H1 (cell line): ENCODE measurements around the gene PLEKHG3. TPM values are rescaled to one million over a fixed set of nuclear protein-coding genes. Genes with fewer than 3 reads are reported as not detected.

ENCODE experiments used
- CTCF ChIA-PET: fragments of 300-600 bp; sonication (Branson Sonifier 250); formaldehyde crosslinking; loops from one replicate; lab custom pipeline; 2021; ENCODE audit not compliant: partially characterized antibody; lab: Charles Lee
- POLR2A ChIA-PET: fragments of 300-600 bp; sonication (Branson Sonifier 250); formaldehyde crosslinking; loops from one replicate; lab custom pipeline; 2021; ENCODE audit warnings: inconsistent platforms; ENCODE audit not compliant: partially characterized antibody; lab: Charles Lee
- DNase-seq, 2 experiments: peaks; one replicate each; pipeline versions ENCODE4 v3.0.0 to v3.0.0-alpha.2; 2010 to 2022; ENCODE audit warnings: low spot score in 2 of 2, low read depth in 1 of 2, mixed read lengths in 1 of 2
- FAIRE-seq: peaks from 2 replicates; lab custom pipeline; 2011; peaks lifted over from hg19 to GRCh38; lab: Jason Lieb, UNC
- H2AFZ ChIP-seq: 2 replicates; pipeline ENCODE4 v1.8.1; 2012; ENCODE audit warnings: low read length, inconsistent platforms
- H2AK5ac ChIP-seq: 2 replicates; pipeline ENCODE4 v1.6.1; 2013; ENCODE audit warnings: low read depth, low read length
- H2BK120ac ChIP-seq: replicated peaks from 2 replicates; pipeline ENCODE3; 2013; ENCODE audit warnings: low read depth, low read length, inconsistent platforms
- H2BK12ac ChIP-seq: 2 replicates; pipeline ENCODE4 v1.6.1; 2013; ENCODE audit warnings: low read depth, low read length
- H2BK15ac ChIP-seq: 2 replicates; pipeline ENCODE4 v1.6.1; 2013; ENCODE audit warnings: low read length
- H2BK20ac ChIP-seq: 2 replicates; pipeline ENCODE4 v1.6.1; 2013; ENCODE audit warnings: low read length
- H2BK5ac ChIP-seq: 2 replicates; pipeline ENCODE4 v1.6.1; 2013; ENCODE audit warnings: low read depth, low read length
- H3K14ac ChIP-seq: 2 replicates; pipeline ENCODE4 v1.6.1; 2013; ENCODE audit warnings: inconsistent platforms; ENCODE audit not compliant: insufficient read length
- H3K18ac ChIP-seq: 2 replicates; pipeline ENCODE4 v1.6.1; 2013; ENCODE audit warnings: low read length; ENCODE audit errors: extremely low read depth
- H3K23ac ChIP-seq: 2 replicates; pipeline ENCODE4 v1.6.1; 2013; ENCODE audit warnings: inconsistent platforms; ENCODE audit not compliant: insufficient read length
- H3K23me2 ChIP-seq: 2 replicates; pipeline ENCODE4 v1.6.1; 2013; ENCODE audit warnings: low read depth, low read length
- H3K27ac ChIP-seq: 2 replicates; pipeline ENCODE4 v1.6.1; 2011; ENCODE audit warnings: low read depth, low read length, inconsistent platforms
- H3K27me3 ChIP-seq, 4 experiments: replicated peaks in 1 of 4; 1 replicate in 1 of 4; 2 replicates in 3 of 4; pipeline versions ENCODE4 v1.6.1 to v1.8.1; 2011 to 2013; ENCODE audit warnings: low read length in 3 of 4, mild to moderate bottlenecking in 3 of 4, inconsistent platforms in 2 of 4, mixed read lengths in 2 of 4, moderate library complexity in 1 of 4; ENCODE audit not compliant: control insufficient read depth in 3 of 4, insufficient read depth in 3 of 4; ENCODE audit errors: extremely low read depth in 1 of 4
- H3K36me3 ChIP-seq, 4 experiments: 2 replicates each; pipeline versions ENCODE4 v1.6.1 to v1.8.1; 2011 to 2013; ENCODE audit warnings: mild to moderate bottlenecking in 4 of 4, low read length in 3 of 4, moderate library complexity in 2 of 4, control low read depth in 1 of 4, inconsistent platforms in 1 of 4; ENCODE audit not compliant: insufficient read depth in 4 of 4, control insufficient read depth in 2 of 4
- H3K4ac ChIP-seq: replicated peaks from 2 replicates; pipeline ENCODE3; 2013; ENCODE audit warnings: low read length, low read depth, mixed read lengths, inconsistent platforms; ENCODE audit not compliant: insufficient read length
- H3K4me1 ChIP-seq, 4 experiments: replicated peaks in 1 of 4; 1 replicate in 1 of 4; 2 replicates in 3 of 4; pipeline versions ENCODE4 v1.6.1 to v1.8.1; 2011 to 2013; ENCODE audit warnings: low read length in 3 of 4, inconsistent platforms in 2 of 4, mixed read lengths in 1 of 4; ENCODE audit not compliant: insufficient read depth in 4 of 4, control insufficient read depth in 3 of 4
- H3K4me2 ChIP-seq, 2 experiments: 2 replicates each; pipeline versions ENCODE4 v1.6.1 to v1.8.1; 2011 to 2013; ENCODE audit warnings: low read depth in 2 of 2, low read length in 2 of 2, control low read depth in 1 of 2, inconsistent platforms in 1 of 2, mild to moderate bottlenecking in 1 of 2; ENCODE audit not compliant: insufficient read depth in 1 of 2
- H3K4me3 ChIP-seq, 4 experiments: fragments of 200-600, 300-600 bp in 1 of 4; sonication (generic), shearing (Covaris generic), sonication (Bioruptor Twin) in 1 of 4; 2 replicates each; pipeline versions ENCODE4 v1.5.1 to v1.8.1; 2011 to 2016; ENCODE audit warnings: low read length in 4 of 4, low read depth in 3 of 4, control low read depth in 2 of 4, inconsistent platforms in 2 of 4, mild to moderate bottlenecking in 2 of 4, mixed read lengths in 1 of 4, moderate library complexity in 1 of 4; ENCODE audit not compliant: insufficient read depth in 2 of 4; ENCODE audit errors: extremely low read depth in 1 of 4
- H3K56ac ChIP-seq: replicated peaks from 2 replicates; pipeline ENCODE3; 2013; ENCODE audit warnings: low read depth, mild to moderate bottlenecking, mixed read lengths, low read length, inconsistent platforms; ENCODE audit not compliant: insufficient read length
- H3K79me1 ChIP-seq: 2 replicates; pipeline ENCODE4 v1.6.1; 2013; ENCODE audit warnings: low read depth, low read length, control low read depth
- H3K79me2 ChIP-seq, 2 experiments: 2 replicates each; pipeline versions ENCODE4 v1.6.1 to v1.8.1; 2012 to 2013; ENCODE audit warnings: low read length in 2 of 2, mild to moderate bottlenecking in 2 of 2, inconsistent platforms in 1 of 2; ENCODE audit not compliant: insufficient read depth in 2 of 2, control insufficient read depth in 1 of 2
- H3K9ac ChIP-seq, 4 experiments: replicated peaks in 1 of 4; 1 replicate in 1 of 4; 2 replicates in 3 of 4; pipeline versions ENCODE4 v1.6.1 to v1.8.1; 2011 to 2013; ENCODE audit warnings: low read depth in 3 of 4, low read length in 3 of 4, control low read depth in 2 of 4, mild to moderate bottlenecking in 2 of 4, moderate library complexity in 2 of 4, inconsistent platforms in 1 of 4; ENCODE audit errors: extremely low read depth in 1 of 4
- H3K9me3 ChIP-seq, 2 experiments: 2 replicates each; pipeline versions ENCODE4 v1.6.1 to v1.8.1; 2012 to 2013; ENCODE audit warnings: mild to moderate bottlenecking in 2 of 2, moderate library complexity in 2 of 2, control low read depth in 1 of 2, inconsistent platforms in 1 of 2, low read depth in 1 of 2, low read length in 1 of 2, mixed read lengths in 1 of 2; ENCODE audit not compliant: insufficient read depth in 2 of 2
- H4K20me1 ChIP-seq, 2 experiments: replicated peaks in 1 of 2; 2 replicates each; pipeline versions ENCODE3 to v1.8.1; 2011 to 2013; ENCODE audit warnings: inconsistent platforms in 2 of 2, low read length in 2 of 2, mild to moderate bottlenecking in 1 of 2; ENCODE audit not compliant: insufficient read depth in 2 of 2, control insufficient read depth in 1 of 2
- H4K5ac ChIP-seq: 2 replicates; pipeline ENCODE4 v1.6.1; 2013; ENCODE audit warnings: low read length, low read depth, mixed read lengths, inconsistent platforms; ENCODE audit not compliant: insufficient read length
- H4K8ac ChIP-seq: 2 replicates; pipeline ENCODE4 v1.8.0; 2013; ENCODE audit warnings: mild to moderate bottlenecking, moderate library complexity, low read length, inconsistent platforms; ENCODE audit not compliant: insufficient read depth; ENCODE audit errors: extremely low read depth
- H4K91ac ChIP-seq: replicated peaks from 2 replicates; pipeline ENCODE3; 2013; ENCODE audit warnings: low read length, mixed read lengths, inconsistent platforms; ENCODE audit not compliant: insufficient read length
- BCL11A ChIP-seq, 2 experiments: IDR thresholded peaks; one replicate each; pipeline ENCODE4 v1.6.1; 2011; ENCODE audit warnings: low read depth in 2 of 2, low read length in 2 of 2, mild to moderate bottlenecking in 2 of 2
- EP300 ChIP-seq, 2 experiments: IDR thresholded peaks; 1 replicate in 1 of 2; 2 replicates in 1 of 2; pipeline ENCODE4 v1.6.1; 2011 to 2012; ENCODE audit warnings: low read depth in 2 of 2, low read length in 2 of 2, mild to moderate bottlenecking in 2 of 2, borderline replicate concordance in 1 of 2, inconsistent platforms in 1 of 2, moderate library complexity in 1 of 2
- HDAC2 ChIP-seq, 2 experiments: fragments of 300-600 bp in 1 of 2; sonication (generic) in 1 of 2; IDR thresholded peaks; 2 replicates each; pipeline ENCODE4 v1.6.1; 2011 to 2012; ENCODE audit warnings: low read depth in 2 of 2, low read length in 2 of 2, mild to moderate bottlenecking in 2 of 2, moderate library complexity in 2 of 2, borderline replicate concordance in 1 of 2, inconsistent platforms in 1 of 2
- MAX ChIP-seq: IDR thresholded peaks from 2 replicates; pipeline ENCODE4 v1.6.1; 2012; ENCODE audit warnings: inconsistent platforms
- POLR2AphosphoS5 ChIP-seq: IDR thresholded peaks from 2 replicates; pipeline ENCODE4 v1.6.1; 2011; ENCODE audit warnings: low read depth, low read length
- RXRA ChIP-seq: IDR thresholded peaks from 2 replicates; pipeline ENCODE4 v1.6.1; 2011; ENCODE audit warnings: low read depth, mild to moderate bottlenecking, low read length, moderate library complexity; ENCODE audit not compliant: insufficient read depth
- SIRT6 ChIP-seq: IDR thresholded peaks from one replicate; pipeline ENCODE4 v1.7.1; 2012; ENCODE audit warnings: low read length, inconsistent platforms
- SP4 ChIP-seq: IDR thresholded peaks from 2 replicates; pipeline ENCODE4 v1.6.1; 2012; ENCODE audit warnings: low read length, inconsistent platforms
- SUZ12 ChIP-seq: fragments of 200-600 bp; sonication (generic); IDR thresholded peaks from 2 replicates; pipeline ENCODE4 v1.6.1; 2012; ENCODE audit warnings: mild to moderate bottlenecking, inconsistent platforms, low read length, moderate library complexity, mixed read lengths
- YY1 ChIP-seq: IDR thresholded peaks from 2 replicates; pipeline ENCODE4 v1.6.1; 2011; ENCODE audit warnings: low read depth, mild to moderate bottlenecking, low read length
- WGBS, 2 experiments: shearing (Covaris generic) in 1 of 2; methylation state at CpG; one replicate each; pipeline versions ENCODE4 v1.1.6 to v1.1.7; 2013 to 2015; ENCODE audit warnings: low lambda C conversion rate in 2 of 2, mixed read lengths in 2 of 2, inconsistent platforms in 1 of 2, low coverage in 1 of 2, missing lambda C conversion rate in 1 of 2; ENCODE audit not compliant: insufficient replicate concordance in 2 of 2, insufficient coverage in 1 of 2, insufficient read length in 1 of 2; ENCODE audit errors: extremely low coverage in 1 of 2, missing lambda C conversion rate in 1 of 2; 5-methylcytosine and 5-hydroxymethylcytosine counted together
- polyA plus RNA-seq, 7 experiments: library from polyadenylated mRNA; depleted of rRNA in 3 of 7; stranded (reverse) in 5 of 7; unstranded in 2 of 7; fragments of >200 nt in 5 of 7; fragments of 200-250 nt in 2 of 7; gene quantifications; 1 replicate in 5 of 7; 2 replicates in 1 of 7; 4 replicates in 1 of 7; pipeline versions ENCODE4 v1.2.1 to v1.2.3, GENCODE V29; 2011 to 2013; ENCODE audit warnings: missing spikeins in 2 of 7, mixed read lengths in 2 of 7
- total RNA-seq: library from RNA; stranded (reverse); fragmentation: NEBNext Ultra II Directional; extraction: Animal tissue kit (Norgen Biotek cat#: 25700); gene quantifications from 2 replicates; pipeline ENCODE4 v1.2.1, GENCODE V29; 2021

PLEKHG3 gene
- total and polyA plus RNA-seq, 2 of the 8 experiments (the other 6 are each of a cell fraction or from before 2014, with no cell fraction given), result 43.4 to 90.6 TPM

- FAIRE-seq, result no peak
- TF ChIP-seq MAX (no peak), YY1 (no peak), EP300 (IDR thresholded peaks at IDR 0.05; ENCODE audit: borderline replicate concordance in 1 of 2, low read depth in 2 of 2, low read length in 2 of 2) (no peak), HDAC2 (IDR thresholded peaks at IDR 0.05; ENCODE audit: borderline replicate concordance in 1 of 2, low read depth in 2 of 2, low read length in 2 of 2) (no peak), RXRA (no peak), SP4 (no peak), POLR2AphosphoS5 (no peak), SUZ12 (no peak), SIRT6 (no peak), BCL11A (IDR thresholded peaks at IDR 0.05; ENCODE audit: low read depth in 2 of 2, low read length in 2 of 2) (no peak)
Observed at GRCh38 chr14:64658201-64658600, 46.0 kb upstream of the PLEKHG3 start.

More at GRCh38 chr14:64658201-64658600, 46.0 kb upstream of the PLEKHG3 start:
- H3K27me3 ChIP-seq, result no peaks in the 10 kb centered on the region
- H2BK5ac ChIP-seq, result no peak overlapping the region
- H3K23me2 ChIP-seq, result no peaks in the 10 kb centered on the region
- no peak overlapping the region for H4K5ac ChIP-seq
- H3K56ac ChIP-seq, result no peak overlapping the region
- H3K79me2 ChIP-seq, result no peaks in the 10 kb centered on the region
- no peak overlapping the region for H2BK20ac ChIP-seq
- ChIA-PET CTCF (interaction anchor here (0.9 to 2.1 kb wide), 5 partner anchors 8 to 48 kb away, joined by 3 to 6 read pairs (median 3); no protein-coding TSS in a partner anchor), POLR2A (interaction anchor here (0.7 kb wide), 1 partner anchor 9 kb away, joined by 3 read pairs; no protein-coding TSS in a partner anchor)
- no peaks in the 10 kb centered on the region for H4K20me1 ChIP-seq
- no peaks in the 10 kb centered on the region for H3K4me1 ChIP-seq
- H3K79me1 ChIP-seq, result no peaks in the 10 kb centered on the region
- no peak overlapping the region for H2BK15ac ChIP-seq
- no peak overlapping the region for H3K4me2 ChIP-seq
- 95% methylated on average over 33 of the region's 35 CpGs; no CpG with 5 or more reads in 1 of the 2 experiments for WGBS, 2 experiments
- peaks cover 0 to 5% of the 10 kb centered on the region in 2 experiments; a peak in 1 of 4 replicates for H3K9me3 ChIP-seq
- H3K23ac ChIP-seq, result no peak overlapping the region
- DNase-seq, result no peak
- no peak overlapping the region for H2AK5ac ChIP-seq
- H3K9ac ChIP-seq, result no peak overlapping the region
- no peak overlapping the region for H2AFZ ChIP-seq
- no peak overlapping the region for H3K27ac ChIP-seq
- no peak overlapping the region for H2BK12ac ChIP-seq
- no peak overlapping the region for H3K4ac ChIP-seq
- H2BK120ac ChIP-seq, result no peak overlapping the region
- H3K14ac ChIP-seq, result no peak overlapping the region
- H4K8ac ChIP-seq, result no peak overlapping the region
- H3K36me3 ChIP-seq, result no peaks in the 10 kb centered on the region
- H3K18ac ChIP-seq, result no peak overlapping the region
- no peak overlapping the region for H4K91ac ChIP-seq
- H3K4me3 ChIP-seq, result no peak overlapping the region
